Adrenal gland (tissue), 12 donors: Measurements from ENCODE around the gene KRTAP10-3. TPM values are rescaled to one million over a fixed set of nuclear protein-coding genes. Genes with fewer than 3 reads are reported as not detected.
"Not testable (repeated sequence)": the region's sequence is repeated elsewhere in the genome, so short reads cannot be mapped to it uniquely, and the experiment has no call there.

Experiments
- DNase-seq, 7 donors: peaks; one replicate each; pipeline ENCODE4 v3.0.0-alpha.2; 2019 to 2020
- H3K27ac ChIP-seq, 5 donors: fragments of 200-600 bp; sonication (generic) in 4 of 5; 1 replicate in 3 of 5; 2 replicates in 2 of 5; pipeline versions ENCODE4 v1.5.1 to v1.8.0; 2016 to 2020; ENCODE audit warnings: mild to moderate bottlenecking in 1 of 5
- H3K27me3 ChIP-seq: fragments of 200-600 bp; 2 replicates; pipeline ENCODE4 v1.8.0; 2021
- H3K36me3 ChIP-seq, 2 donors: fragments of 200-600 bp; replicated peaks in 1 of 2; 1 replicate in 1 of 2; 2 replicates in 1 of 2; pipeline versions ENCODE4 v1.5.1 to v1.8.0; 2018 to 2022
- H3K4me1 ChIP-seq, 2 donors: fragments of 200-600 bp; replicated peaks in 1 of 2; 1 replicate in 1 of 2; 2 replicates in 1 of 2; pipeline versions ENCODE4 v1.5.1 to v1.8.0; 2018 to 2021
- H3K4me3 ChIP-seq, 4 donors: fragments of 200-600 bp; sonication (generic) in 3 of 4; one replicate each; pipeline ENCODE4 v1.5.1; 2016 to 2018
- H3K9me3 ChIP-seq, 3 donors: fragments of 200-600 bp; sonication (generic) in 1 of 3; replicated peaks in 1 of 3; 1 replicate in 2 of 3; 2 replicates in 1 of 3; pipeline versions ENCODE4 v1.5.1 to v1.8.0; 2016 to 2021
- POLR2A ChIP-seq, 2 donors: fragments of 450-650 bp; IDR thresholded peaks; one replicate each; pipeline ENCODE4 v1.6.1; 2017; ENCODE audit warnings: antibody characterized with exemption in 2 of 2, mild to moderate bottlenecking in 2 of 2, moderate library complexity in 1 of 2
- WGBS, 4 donors: extraction: QIAGEN DNeasy Blood & Tissue Kit in 2 of 4; methylation state at CpG; one replicate each; pipeline versions ENCODE4 v1.1.5 to v1.1.7; 2013 to 2017; 5-methylcytosine and 5-hydroxymethylcytosine counted together
- intact Hi-C, 2 donors: fragments of 100-400 bp; cut with DNase I; formaldehyde crosslinking; loops; one replicate each; pipeline versions ENCODE4 v1.14.1 to v1.15.0; 2022 to 2023
- polyA plus RNA-seq, 3 donors: library from polyadenylated mRNA; stranded (reverse); fragments of 200-250 nt in 2 of 3; fragments of 350-450 nt in 1 of 3; fragmentation: Illumina TruSeq in 1 of 3; extraction: RNeasy Lipid Tissue Mini Kit (QIAGEN cat#74804) in 1 of 3; gene quantifications; one replicate each; pipeline ENCODE4 v1.2.3, GENCODE V29; 2013 to 2014
- total RNA-seq, 9 donors: library from RNA; depleted of rRNA in 4 of 9; stranded (reverse); fragments of >200 nt in 4 of 9; fragments of 120-200 nt in 1 of 9; fragmentation: NEBNext Ultra II Directional in 1 of 9; extraction: Animal tissue kit (Norgen Biotek cat#: 25700) in 1 of 9; gene quantifications; one replicate each; pipeline versions ENCODE4 v1.1.0 to v1.2.4, GENCODE V29; 2013 to 2023
- TF ChIP-seq, protein P1 (sequence below), 6 experiments: fragments of 450-650 bp in 4 of 6; fragments of 200-600 bp in 2 of 6; sonication (generic) in 1 of 6; IDR thresholded peaks; 1 replicate in 5 of 6; 2 replicates in 1 of 6; pipeline versions ENCODE4 v1.5.1 to v1.8.0; 2016 to 2021; ENCODE audit warnings: antibody characterized with exemption in 6 of 6, mild to moderate bottlenecking in 2 of 6, moderate library complexity in 1 of 6
- donor health status: healthy with polysubstance abuse.
- donor health status: Bipolar disorder and iron deficiency.
- donor health status: DM: yes; HTN: yes; CAD: no.
- donor health status: DM: no; HTN: no; CAD: no.
- donor health status: DM: no; HTN: no; CAD: no.
- donor health status: DM: yes; HTN: yes; CAD: no.

The KRTAP10-3 gene
- total and polyA plus RNA-seq, 12 donors: not detected

DNA sequence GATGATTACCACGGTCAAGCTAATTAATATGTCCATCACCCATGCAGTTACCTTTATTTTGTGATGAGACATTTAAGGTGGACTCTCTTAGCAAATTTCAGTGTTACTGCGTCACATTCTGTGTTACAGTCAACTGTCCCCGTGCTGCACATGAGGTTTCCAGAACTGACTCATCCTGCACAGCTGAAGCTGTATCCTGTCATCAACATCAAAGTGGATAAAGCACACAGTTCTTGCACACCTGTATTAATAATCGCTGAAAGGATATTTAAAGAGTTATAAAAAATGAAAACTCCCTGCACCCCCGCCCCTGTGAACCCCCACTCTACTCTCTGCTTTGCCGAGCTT lies 25.2 kb upstream of the KRTAP10-3 start:
- no peak overlapping the region for H3K27ac ChIP-seq
- 61 to 79% (median 67%) methylated on average over 6 of the region's 6 CpGs for WGBS, 4 donors
- H3K36me3 ChIP-seq: no peaks in the 10 kb centered on the region
- H3K4me3 ChIP-seq: no peak overlapping the region
- no peak for TF ChIP-seq POLR2A (IDR thresholded peaks at IDR 0.05)
- TF ChIP-seq, protein P1, sequence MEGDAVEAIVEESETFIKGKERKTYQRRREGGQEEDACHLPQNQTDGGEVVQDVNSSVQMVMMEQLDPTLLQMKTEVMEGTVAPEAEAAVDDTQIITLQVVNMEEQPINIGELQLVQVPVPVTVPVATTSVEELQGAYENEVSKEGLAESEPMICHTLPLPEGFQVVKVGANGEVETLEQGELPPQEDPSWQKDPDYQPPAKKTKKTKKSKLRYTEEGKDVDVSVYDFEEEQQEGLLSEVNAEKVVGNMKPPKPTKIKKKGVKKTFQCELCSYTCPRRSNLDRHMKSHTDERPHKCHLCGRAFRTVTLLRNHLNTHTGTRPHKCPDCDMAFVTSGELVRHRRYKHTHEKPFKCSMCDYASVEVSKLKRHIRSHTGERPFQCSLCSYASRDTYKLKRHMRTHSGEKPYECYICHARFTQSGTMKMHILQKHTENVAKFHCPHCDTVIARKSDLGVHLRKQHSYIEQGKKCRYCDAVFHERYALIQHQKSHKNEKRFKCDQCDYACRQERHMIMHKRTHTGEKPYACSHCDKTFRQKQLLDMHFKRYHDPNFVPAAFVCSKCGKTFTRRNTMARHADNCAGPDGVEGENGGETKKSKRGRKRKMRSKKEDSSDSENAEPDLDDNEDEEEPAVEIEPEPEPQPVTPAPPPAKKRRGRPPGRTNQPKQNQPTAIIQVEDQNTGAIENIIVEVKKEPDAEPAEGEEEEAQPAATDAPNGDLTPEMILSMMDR (IDR thresholded peaks at IDR 0.05): no peak
- H3K9me3 ChIP-seq: peaks cover 0 to 7% (median 0%) of the 10 kb centered on the region in 3 donors
- peaks cover 15% of the 10 kb centered on the region for H3K27me3 ChIP-seq
- intact Hi-C loops: no loop called here
- DNase-seq: no peak
- no peaks in the 10 kb centered on the region for H3K4me1 ChIP-seq

DNA sequence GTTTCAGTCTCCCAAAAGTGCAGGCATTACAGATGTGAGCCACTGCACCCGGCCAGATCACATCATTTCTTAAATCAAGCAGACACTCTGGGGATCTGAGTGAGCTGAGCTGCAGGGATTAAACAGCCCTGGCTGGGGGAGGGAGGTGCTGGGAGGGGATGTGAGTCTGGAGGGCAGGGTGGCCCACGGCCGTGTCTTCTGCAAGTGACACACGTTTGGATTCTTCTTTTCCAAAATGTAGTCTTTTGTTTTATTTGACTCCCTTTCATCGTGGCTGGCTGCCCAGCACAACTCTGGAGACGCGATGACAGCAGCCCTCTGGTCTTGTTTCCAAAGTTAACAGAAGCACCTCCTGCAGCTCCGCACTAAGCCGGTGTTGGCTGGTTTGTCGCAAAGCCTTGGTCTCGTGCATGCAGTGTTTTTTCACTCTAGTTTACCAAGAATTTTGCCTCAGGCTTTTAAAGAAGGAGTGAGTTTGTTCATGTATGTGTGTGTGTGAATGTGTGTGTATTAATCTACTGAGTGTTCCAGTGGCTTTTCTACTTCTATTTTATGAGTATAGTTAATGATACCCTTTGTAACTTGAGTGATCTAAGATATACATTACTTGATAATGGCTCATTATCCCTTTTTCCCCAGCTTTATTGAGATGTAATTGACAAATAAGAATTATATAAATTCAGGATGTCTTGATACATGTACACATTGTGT lies 24.6 kb upstream of the KRTAP10-3 start:
- intact Hi-C loops: no loop called here
- no peak overlapping the region for H3K27ac ChIP-seq
- DNase-seq: no peak
- H3K9me3 ChIP-seq: peaks cover 0 to 7% (median 0%) of the 10 kb centered on the region in 3 donors
- peaks cover 15% of the 10 kb centered on the region for H3K27me3 ChIP-seq
- H3K4me1 ChIP-seq: no peaks in the 10 kb centered on the region
- no peak overlapping the region for H3K4me3 ChIP-seq
- TF ChIP-seq, protein P1 (IDR thresholded peaks at IDR 0.05): no peak
- no peak for TF ChIP-seq POLR2A (IDR thresholded peaks at IDR 0.05)
- 9 to 31% (median 23%) methylated on average over 10 to 11 of the region's 11 CpGs for WGBS, 4 donors
- no peaks in the 10 kb centered on the region for H3K36me3 ChIP-seq

DNA sequence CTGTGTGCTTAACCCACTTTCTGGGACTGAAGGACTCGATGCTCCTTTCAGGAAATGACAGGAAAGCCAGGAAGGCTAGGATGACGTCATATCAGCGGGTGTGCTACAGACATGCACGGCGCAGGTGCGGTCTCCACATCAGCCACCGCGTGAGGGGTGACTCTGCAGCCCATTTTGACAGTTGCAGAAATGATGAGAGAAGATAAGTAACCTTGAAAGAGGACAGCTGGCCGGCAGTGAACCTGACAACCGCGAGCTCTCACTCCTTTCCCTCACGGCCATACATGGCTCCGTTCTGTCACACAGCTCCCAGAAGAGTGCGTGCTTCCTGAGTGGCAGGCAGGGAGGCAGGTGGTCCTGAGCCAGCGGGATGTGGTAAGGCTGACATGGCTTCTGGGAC lies 23.5 kb upstream of the KRTAP10-3 start:
- no peaks in the 10 kb centered on the region for H3K36me3 ChIP-seq
- peaks cover 0 to 7% (median 0%) of the 10 kb centered on the region in 3 donors for H3K9me3 ChIP-seq
- H3K4me1 ChIP-seq: no peaks in the 10 kb centered on the region
- no peak overlapping the region for H3K27ac ChIP-seq
- peaks cover 15% of the 10 kb centered on the region for H3K27me3 ChIP-seq
- WGBS, 4 donors: 63 to 75% (median 69%) methylated on average over 14 to 15 of the region's 15 CpGs
- peak in 1 of 7 donors; percentile 35 for DNase-seq
- intact Hi-C loops: no loop called here
- TF ChIP-seq POLR2A (IDR thresholded peaks at IDR 0.05): no peak
- TF ChIP-seq, protein P1 (IDR thresholded peaks at IDR 0.05): no peak
- no peak overlapping the region for H3K4me3 ChIP-seq

DNA sequence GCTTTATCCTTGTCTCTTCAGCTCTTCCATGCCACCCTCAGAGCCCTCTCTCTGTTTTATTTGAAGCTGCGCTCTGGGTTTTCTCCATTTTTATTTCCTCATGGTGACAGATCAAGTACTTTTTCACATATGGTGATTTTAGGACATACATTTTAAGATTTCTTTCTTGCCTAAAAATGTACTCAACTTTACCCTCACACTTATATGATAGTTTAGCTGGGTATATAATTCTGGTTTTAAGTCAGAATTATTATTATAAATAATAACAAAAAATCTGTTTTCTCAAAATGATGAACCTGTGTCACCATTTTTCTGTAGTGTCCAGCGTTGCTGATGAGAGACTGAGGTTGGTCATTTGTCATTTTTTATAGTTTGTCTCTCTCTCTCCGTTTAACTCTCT lies 22.6 kb upstream of the KRTAP10-3 start:
- H3K4me3 ChIP-seq: no peak overlapping the region
- intact Hi-C loops: no loop called here

DNA sequence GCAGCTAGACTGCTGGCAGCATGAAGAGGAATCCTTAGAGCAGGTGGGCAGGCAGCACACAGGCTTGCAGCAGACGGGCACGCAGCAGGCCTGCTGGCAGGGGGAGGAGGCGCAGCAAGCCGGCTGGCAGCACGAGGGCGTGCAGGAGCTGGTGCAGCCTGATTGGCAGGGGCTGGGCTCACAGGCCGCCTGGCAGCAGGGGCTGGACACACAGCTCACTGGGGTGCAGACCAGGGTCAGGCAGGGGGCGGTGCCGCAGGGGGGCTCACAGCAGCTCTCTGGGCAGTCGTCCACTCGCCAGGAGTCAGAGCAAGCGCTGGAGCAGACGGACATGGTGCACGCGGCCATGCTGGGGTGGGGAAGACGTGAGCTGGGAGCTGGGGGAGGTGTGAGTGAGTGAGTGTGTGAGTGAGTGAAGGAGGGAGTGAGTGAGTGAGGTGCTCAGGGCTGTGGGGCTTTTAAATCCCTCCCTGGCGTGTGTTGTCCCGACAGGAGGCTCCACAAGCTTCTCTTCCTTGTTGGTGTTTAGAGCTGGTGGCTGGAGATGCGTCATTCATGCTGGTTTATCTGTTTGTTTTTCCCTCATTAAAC lies 21.7 kb upstream of the KRTAP10-3 start, which contains the start of gene KRTAP10-5:
KRTAP10-5 (minus strand) TSS at position 374 of the 591 bp plus-strand sequence; CDS start at position 348, 26 bp downstream.
- H3K4me3 ChIP-seq, H3K36me3 ChIP-seq, H3K27ac ChIP-seq, intact Hi-C loops, H3K27me3 ChIP-seq, H3K9me3 ChIP-seq, H3K4me1 ChIP-seq: not testable (repeated sequence)
- peak in 1 of 7 donors; percentile 9 for DNase-seq
- WGBS, 4 donors: 38 to 49% (median 43%) methylated on average over 14 to 19 of the region's 19 CpGs

More for the DNA sequence above, 22.6 kb upstream of the KRTAP10-3 start:
- no peak for TF ChIP-seq POLR2A (IDR thresholded peaks at IDR 0.05)
- TF ChIP-seq, protein P1 (IDR thresholded peaks at IDR 0.05): no peak
- Histone ChIP-seq H3K9me3 (peaks cover 0 to 7% (median 0%) of the 10 kb centered on the region in 3 donors), H3K27me3 (peaks cover 11% of the 10 kb centered on the region), H3K36me3 (no peaks in the 10 kb centered on the region), H3K4me1 (no peaks in the 10 kb centered on the region), H3K27ac (no peak overlapping the region)
- WGBS, 4 donors: 79 to 83% (median 80%) methylated on average over 3 of the region's 3 CpGs
- no peak for DNase-seq
